Upper lobe of right lung (tissue), 1 donor: ENCODE results near the gene NEURL1B. TPM values are rescaled to one million over a fixed set of nuclear protein-coding genes. Genes with fewer than 3 reads are reported as not detected.

Experiments used
- ATAC-seq: fragments of 200-7000 bp; cut with Tn5 transposase; one replicate; pipeline ENCODE4 v1.9.1; 2020; ENCODE audit warnings: mild to moderate bottlenecking, moderate library complexity
- DNase-seq: peaks from one replicate; pipeline ENCODE4 v3.0.0-alpha.2; 2020
- H3K27ac ChIP-seq: fragments of 200-600 bp; one replicate; pipeline ENCODE4 v1.8.0; 2022
- H3K27me3 ChIP-seq: fragments of 200-600 bp; one replicate; pipeline ENCODE4 v1.8.0; 2022; ENCODE audit warnings: mild to moderate bottlenecking
- H3K36me3 ChIP-seq: fragments of 200-600 bp; one replicate; pipeline ENCODE4 v1.8.0; 2022
- H3K4me1 ChIP-seq: fragments of 200-600 bp; one replicate; pipeline ENCODE4 v1.8.0; 2022
- H3K4me3 ChIP-seq: fragments of 200-600 bp; one replicate; pipeline ENCODE4 v1.8.0; 2022; ENCODE audit warnings: mild to moderate bottlenecking
- H3K9me3 ChIP-seq: fragments of 200-600 bp; one replicate; pipeline ENCODE4 v1.8.0; 2022
- CTCF ChIP-seq: fragments of 200-600 bp; IDR thresholded peaks from one replicate; pipeline ENCODE4 v1.8.0; 2022; ENCODE audit warnings: antibody characterized with exemption
- intact Hi-C: fragments of 100-400 bp; cut with DNase I; formaldehyde crosslinking; loops from one replicate; pipeline ENCODE4 v1.11.0; 2022
- total RNA-seq: library from RNA; stranded (reverse); fragmentation: NEBNext Ultra II Directional; extraction: Animal tissue kit (Norgen Biotek cat#: 25700); gene quantifications from one replicate; pipeline ENCODE4 v1.2.1, GENCODE V29; 2021
- donor health status: DM: no; HTN: yes; CAD: no; lungs with severe emphysema.

NEURL1B gene
- total RNA-seq, 1 donor from 2014 or later = 25.0 TPM

- H3K36me3 ChIP-seq = no peaks in the 10 kb centered on the region
- no peaks in the 10 kb centered on the region for H3K27me3 ChIP-seq
- no peak overlapping the region for H3K27ac ChIP-seq
- H3K4me3 ChIP-seq = no peak overlapping the region
- no peak for DNase-seq
- no peak for ATAC-seq
- TF ChIP-seq CTCF = no peak
- peaks cover 12% of the 10 kb centered on the region for H3K4me1 ChIP-seq
- intact Hi-C loops = no loop called here
- no peaks in the 10 kb centered on the region for H3K9me3 ChIP-seq
These were observed 62.9 kb downstream of the NEURL1B start for GRCh38 chr5:172703952-172704351.

- DNase-seq = no peak
- no peak for ATAC-seq
- TF ChIP-seq CTCF = no peak
- Histone ChIP-seq H3K9me3 (no peaks in the 10 kb centered on the region), H3K36me3 (no peaks in the 10 kb centered on the region), H3K4me1 (peaks cover 4% of the 10 kb centered on the region), H3K27ac (no peak overlapping the region), H3K4me3 (no peak overlapping the region), H3K27me3 (no peaks in the 10 kb centered on the region)
- intact Hi-C loops = no loop called here
These were observed 64.6 kb downstream of the NEURL1B start for GRCh38 chr5:172705576-172706084.

- no peak overlapping the region for H3K4me3 ChIP-seq
- no peaks in the 10 kb centered on the region for H3K4me1 ChIP-seq
- no peaks in the 10 kb centered on the region for H3K9me3 ChIP-seq
- intact Hi-C loops = no loop called here
- DNase-seq = peak; percentile 53
- no peak overlapping the region for H3K27ac ChIP-seq
- no peaks in the 10 kb centered on the region for H3K27me3 ChIP-seq
- H3K36me3 ChIP-seq = no peaks in the 10 kb centered on the region
- no peak for ATAC-seq
- TF ChIP-seq CTCF = no peak
These were observed 65.7 kb downstream of the NEURL1B start for GRCh38 chr5:172706796-172707195.

DNA sequence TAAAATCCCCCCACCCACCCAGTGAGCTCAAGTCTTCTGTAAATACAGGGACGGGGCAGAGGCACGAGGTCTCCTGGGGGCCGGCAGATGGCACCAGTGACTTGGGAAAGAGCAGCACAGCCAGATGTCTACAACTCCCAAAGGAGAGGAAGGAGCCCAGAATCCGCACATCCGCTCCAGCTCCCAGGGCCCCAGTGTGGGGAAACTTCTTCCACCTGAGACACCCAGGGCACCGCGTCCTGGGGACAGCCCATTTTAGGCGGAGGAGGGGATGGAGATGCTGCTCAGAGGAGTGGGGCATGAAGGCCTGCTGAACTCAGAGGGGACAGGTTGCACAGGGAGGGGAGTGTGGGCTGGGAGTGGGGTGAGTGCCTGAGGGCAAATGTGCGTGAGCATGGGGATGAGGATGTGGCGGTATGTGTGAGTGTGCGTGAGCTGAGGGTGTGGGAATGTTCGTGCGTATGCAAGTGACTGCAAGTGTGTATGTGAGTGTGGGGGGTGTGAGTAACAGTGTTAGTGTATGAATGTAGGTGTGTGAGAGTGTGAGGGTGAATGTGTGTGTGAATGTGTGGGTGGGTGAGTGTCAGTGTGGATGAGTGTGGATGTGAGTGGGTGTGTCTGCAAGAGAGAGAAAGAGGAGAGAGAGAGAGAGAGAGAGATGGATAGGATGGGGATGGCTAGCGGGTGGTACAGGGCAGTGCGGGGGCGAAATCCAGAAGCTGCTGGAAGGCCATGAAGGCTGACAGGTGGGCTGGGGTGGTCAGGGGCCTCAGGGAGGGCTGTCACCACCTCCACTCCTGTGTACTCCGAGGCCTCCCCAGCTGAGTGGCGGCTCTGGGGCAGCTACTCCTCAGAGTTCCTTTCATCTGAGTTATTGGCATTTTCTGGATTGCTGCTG, 66.5 kb downstream of the NEURL1B start:
- DNase-seq (peak; percentile 69), ATAC-seq (peak; percentile 68)
- Histone ChIP-seq H3K4me3 (no peak overlapping the region), H3K4me1 (no peaks in the 10 kb centered on the region), H3K27ac (no peak overlapping the region), H3K27me3 (no peaks in the 10 kb centered on the region), H3K36me3 (no peaks in the 10 kb centered on the region), H3K9me3 (no peaks in the 10 kb centered on the region)
- intact Hi-C loops = no loop called here
- peak; percentile 45 for TF ChIP-seq CTCF

- Histone ChIP-seq H3K27ac (no peak overlapping the region), H3K36me3 (no peaks in the 10 kb centered on the region), H3K27me3 (no peaks in the 10 kb centered on the region), H3K9me3 (no peaks in the 10 kb centered on the region), H3K4me1 (peaks cover 1% of the 10 kb centered on the region), H3K4me3 (no peak overlapping the region)
- no peak for ATAC-seq
- TF ChIP-seq CTCF = no peak
- intact Hi-C loops = no loop called here
- DNase-seq = no peak
These were observed 67.1 kb downstream of the NEURL1B start for GRCh38 chr5:172708183-172708505.
